GM19351 (cell line): ENCODE measurements around the gene IGSF9.
A peak's percentile ranks its signal among the peaks of the same experiment; 100 is the strongest.

Experiments used
- ATAC-seq: cut with Tn5 transposase; IDR thresholded peaks from one replicate; pipeline ENCODE4 v1.9.1; 2021; ENCODE audit warnings: mild to moderate bottlenecking, moderate library complexity; ENCODE audit not compliant: unreplicated experiment

The IGSF9 gene

GRCh38 chr1:159922511-159923202 is 22.8 kb downstream of the IGSF9 start:
- ATAC-seq = no peak

GRCh38 chr1:159921700-159922504 is 23.5 kb downstream of the IGSF9 start:
- ATAC-seq = no peak

GRCh38 chr1:159921251-159921650 is 24.2 kb downstream of the IGSF9 start:
- peak; percentile 27 for ATAC-seq

GRCh38 chr1:159920651-159921050 is 24.8 kb downstream of the IGSF9 start:
- no peak for ATAC-seq

- no peak for ATAC-seq
These were observed 25.2 kb downstream of the IGSF9 start for GRCh38 chr1:159920202-159920601.

GRCh38 chr1:159919236-159919865 is 26.1 kb downstream of the IGSF9 start:
- no peak for ATAC-seq

- ATAC-seq = no peak
These were observed 26.8 kb downstream of the IGSF9 start for GRCh38 chr1:159918352-159919200.

- no peak for ATAC-seq
These were observed 27.7 kb downstream of the IGSF9 start for GRCh38 chr1:159917533-159918351.

GRCh38 chr1:159916242-159917051 is 29.0 kb downstream of the IGSF9 start:
- ATAC-seq = no peak

GRCh38 chr1:159915571-159916241 is 29.7 kb downstream of the IGSF9 start:
- ATAC-seq = no peak

- ATAC-seq = no peak
These were observed 31.0 kb downstream of the IGSF9 start for GRCh38 chr1:159914252-159915018.

GRCh38 chr1:159913451-159914192 is 31.8 kb downstream of the IGSF9 start:
- ATAC-seq = no peak

GRCh38 chr1:159911326-159912070 is 33.9 kb downstream of the IGSF9 start:
- no peak for ATAC-seq

- no peak for ATAC-seq
These were observed 37.1 kb downstream of the IGSF9 start for GRCh38 chr1:159908031-159908940.

- ATAC-seq = no peak
These were observed 38.5 kb downstream of the IGSF9 start for GRCh38 chr1:159906960-159907359.
